Measurements from ENCODE around the gene COMP.
"Not testable (repeated sequence)": the region's sequence is repeated elsewhere in the genome, so short reads cannot be mapped to it uniquely, and the experiment has no call there.

COMP gene

GRCh38 chr19:18790566-18791314, at the start of gene COMP:
Gene COMP (minus strand): TSS chr19:18791305. CDS start chr19:18791269, 36 bp downstream.
- no peak for DNase-seq

- no peak for DNase-seq
Observed at GRCh38 chr19:18840288-18841267, 49.5 kb upstream of the COMP start.

- DNase-seq, result no peak
Observed at GRCh38 chr19:18839465-18840287, 48.6 kb upstream of the COMP start.

GRCh38 chr19:18834644-18834984, 43.5 kb upstream of the COMP start:
- DNase-seq, result no peak

GRCh38 chr19:18833849-18834643, 42.9 kb upstream of the COMP start:
- DNase-seq, result no peak

- no peak for DNase-seq
Observed at GRCh38 chr19:18833141-18833476, 42.0 kb upstream of the COMP start.

GRCh38 chr19:18832306-18833140, 41.4 kb upstream of the COMP start:
- DNase-seq, result peak; percentile 50

GRCh38 chr19:18831524-18832305, 40.6 kb upstream of the COMP start, which contains the start of gene UPF1:
Gene UPF1 (plus strand): TSS chr19:18831959. CDS start chr19:18832210, 251 bp downstream.
- peak; percentile 87 for DNase-seq

GRCh38 chr19:18830488-18830887, 39.4 kb upstream of the COMP start:
- DNase-seq, result no peak

- DNase-seq, result no peak
Observed at GRCh38 chr19:18828786-18829185, 37.7 kb upstream of the COMP start.

GRCh38 chr19:18817574-18817973, 26.5 kb upstream of the COMP start:
- DNase-seq, result no peak

GRCh38 chr19:18816645-18817044, 25.5 kb upstream of the COMP start:
- DNase-seq, result not testable (repeated sequence)

- DNase-seq, result no peak
Observed at GRCh38 chr19:18815673-18816072, 24.6 kb upstream of the COMP start.

- no peak for DNase-seq
Observed at GRCh38 chr19:18814063-18814462, 23.0 kb upstream of the COMP start.

- not testable (repeated sequence) for DNase-seq
Observed at GRCh38 chr19:18811638-18812037, 20.5 kb upstream of the COMP start.

GRCh38 chr19:18809149-18809868, 18.2 kb upstream of the COMP start:
- peak; percentile 73 for DNase-seq

GRCh38 chr19:18807861-18808331, 16.8 kb upstream of the COMP start:
- no peak for DNase-seq

GRCh38 chr19:18804643-18805042, 13.5 kb upstream of the COMP start:
- DNase-seq, result no peak

- no peak for DNase-seq
Observed at GRCh38 chr19:18804139-18804601, 13.1 kb upstream of the COMP start.
